Lung (tissue), 10 donors: Measurements from ENCODE around the gene RNU1-3. TPM values are rescaled to one million over a fixed set of nuclear protein-coding genes. Genes with fewer than 3 reads are reported as not detected.
"Not testable (repeated sequence)": the region's sequence is repeated elsewhere in the genome, so short reads cannot be mapped to it uniquely, and the experiment has no call there.

Experiments
- ATAC-seq: fragments of 200-7000 bp; cut with Tn5 transposase; one replicate; pipeline ENCODE4 v1.9.1; 2020; ENCODE audit warnings: moderate number of reproducible peaks; ENCODE audit not compliant: insufficient read depth, low FRiP score
- DNase-seq, 3 donors: peaks; one replicate each; pipeline ENCODE4 v3.0.0-alpha.2; 2013 to 2017
- H3K27ac ChIP-seq, 2 donors: one replicate each; pipeline ENCODE4 v1.5.1; 2013; ENCODE audit warnings: mild to moderate bottlenecking in 2 of 2, moderate library complexity in 2 of 2, control low read depth in 1 of 2, inconsistent platforms in 1 of 2, low read depth in 1 of 2, low read length in 1 of 2
- H3K27me3 ChIP-seq, 3 donors: one replicate each; pipeline ENCODE4 v1.5.1; 2013; ENCODE audit warnings: low read length in 2 of 3; ENCODE audit not compliant: control insufficient read depth in 3 of 3, insufficient read depth in 3 of 3
- H3K36me3 ChIP-seq, 4 donors: one replicate each; pipeline ENCODE4 v1.5.1; 2013; ENCODE audit warnings: low read length in 4 of 4, mild to moderate bottlenecking in 1 of 4, moderate library complexity in 1 of 4; ENCODE audit not compliant: control insufficient read depth in 4 of 4, insufficient read depth in 4 of 4
- H3K4me1 ChIP-seq, 5 donors: one replicate each; pipeline ENCODE4 v1.5.1; 2013; ENCODE audit warnings: low read length in 5 of 5, mild to moderate bottlenecking in 2 of 5, moderate library complexity in 1 of 5; ENCODE audit not compliant: control insufficient read depth in 5 of 5, insufficient read depth in 5 of 5
- H3K4me3 ChIP-seq: one replicate; pipeline ENCODE4 v1.5.1; 2013; ENCODE audit warnings: mild to moderate bottlenecking, control low read depth, moderate library complexity
- H3K9ac ChIP-seq, 2 donors: one replicate each; pipeline ENCODE4 v1.5.1; 2013; ENCODE audit warnings: low read length in 2 of 2, control low read depth in 1 of 2; ENCODE audit not compliant: insufficient read depth in 1 of 2
- H3K9me3 ChIP-seq, 4 donors: one replicate each; pipeline ENCODE4 v1.5.1; 2013; ENCODE audit warnings: low read length in 3 of 4, mild to moderate bottlenecking in 1 of 4, moderate library complexity in 1 of 4; ENCODE audit not compliant: control insufficient read depth in 4 of 4, insufficient read depth in 3 of 4
- WGBS, 2 donors: extraction: QIAGEN DNeasy Blood & Tissue Kit; methylation state at CpG; one replicate each; pipeline ENCODE4 v1.1.7; 2013; 5-methylcytosine and 5-hydroxymethylcytosine counted together
- polyA plus RNA-seq, 2 donors: library from polyadenylated mRNA; stranded (reverse); fragments of 200-250 nt; gene quantifications; one replicate each; pipeline ENCODE4 v1.2.1, GENCODE V29; 2013
- total RNA-seq, 2 donors: library from RNA; depleted of rRNA in 1 of 2; stranded (reverse); fragments of >200 nt in 1 of 2; gene quantifications; one replicate each; pipeline ENCODE4 v1.2.1, GENCODE V29; 2014 to 2021
- donor health status: Bipolar disorder and iron deficiency.
- donor health status: healthy.
- donor health status: DM: yes; HTN: yes; CAD: no.

The RNU1-3 gene
- total and polyA plus RNA-seq, 4 donors = under 0.01 to 3,134 TPM; not detected in 2

- not testable (repeated sequence) for ATAC-seq, H3K9me3 ChIP-seq, H3K9ac ChIP-seq, H3K27ac ChIP-seq, H3K4me3 ChIP-seq, H3K27me3 ChIP-seq, DNase-seq
- peaks cover 4 to 27% (median 9%) of the 10 kb centered on the region in 5 donors for H3K4me1 ChIP-seq
- H3K36me3 ChIP-seq = peaks cover 0 to 16% (median under 1%) of the 10 kb centered on the region in 4 donors
- 94 to 96% methylated on average over 8 of the region's 8 CpGs for whole genome bisulfite sequencing, 2 donors
These were observed 25.4 kb downstream of the RNU1-3 start for GRCh38 chr1:16641159-16641975.

GRCh38 chr1:16639091-16640031, 27.4 kb downstream of the RNU1-3 start:
- Histone ChIP-seq H3K4me1 (peaks cover 4 to 19% (median 9%) of the 10 kb centered on the region in 5 donors), H3K36me3 (peaks cover 0 to 14% (median under 1%) of the 10 kb centered on the region in 4 donors)
- H3K27me3 ChIP-seq, H3K9ac ChIP-seq, H3K9me3 ChIP-seq, H3K4me3 ChIP-seq, H3K27ac ChIP-seq, ATAC-seq: not testable (repeated sequence)
- DNase-seq = peak in 1 of 3 donors; percentile 16
- 80 to 85% methylated on average over 11 of the region's 11 CpGs for WGBS, 2 donors

- peaks cover 0 to 19% (median 6%) of the 10 kb centered on the region in 4 donors for H3K36me3 ChIP-seq
- H3K27me3 ChIP-seq, H3K9me3 ChIP-seq, H3K4me1 ChIP-seq, ATAC-seq, H3K27ac ChIP-seq, H3K4me3 ChIP-seq, H3K9ac ChIP-seq: not testable (repeated sequence)
- 91 to 93% methylated on average over 6 of the region's 6 CpGs for WGBS, 2 donors
- peak in 1 of 3 donors; percentile 11 for DNase-seq
These were observed 28.6 kb downstream of the RNU1-3 start for GRCh38 chr1:16637941-16638778.

GRCh38 chr1:16636551-16637195, 30.1 kb downstream of the RNU1-3 start:
- not testable (repeated sequence) for H3K4me3 ChIP-seq, ATAC-seq, H3K27ac ChIP-seq, H3K4me1 ChIP-seq, H3K9me3 ChIP-seq, H3K27me3 ChIP-seq
- DNase-seq = peak in 1 of 3 donors; percentile 18
- WGBS, 2 donors = 92 to 94% methylated on average over 10 of the region's 10 CpGs
- Histone ChIP-seq H3K36me3 (peaks cover 0 to 25% (median 18%) of the 10 kb centered on the region in 4 donors), H3K9ac (peak overlapping the region in 1 of 2 donors; percentile 5)

GRCh38 chr1:16635959-16636358, 30.8 kb downstream of the RNU1-3 start:
- not testable (repeated sequence) for ATAC-seq, H3K4me1 ChIP-seq, H3K9me3 ChIP-seq, H3K4me3 ChIP-seq, H3K27ac ChIP-seq, H3K27me3 ChIP-seq, H3K9ac ChIP-seq
- peak in 1 of 3 donors; percentile 6 for DNase-seq
- WGBS, 2 donors = 97 to 98% methylated on average over 5 of the region's 5 CpGs
- H3K36me3 ChIP-seq = peaks cover 4 to 30% (median 24%) of the 10 kb centered on the region in 4 donors

- peaks cover 7 to 45% (median 34%) of the 10 kb centered on the region in 4 donors for H3K36me3 ChIP-seq
- 98 to 99% methylated on average over 6 of the region's 6 CpGs for WGBS, 2 donors
- H3K9me3 ChIP-seq, H3K27me3 ChIP-seq, ATAC-seq, H3K9ac ChIP-seq, H3K4me1 ChIP-seq, H3K27ac ChIP-seq, H3K4me3 ChIP-seq: not testable (repeated sequence)
- peak in 1 of 3 donors; percentile 11 for DNase-seq
These were observed 33.0 kb downstream of the RNU1-3 start for GRCh38 chr1:16633540-16634282.
